Neuronal stem cell (in vitro differentiated cells): ENCODE results near the gene NPSR1.
"Not testable (repeated sequence)": the region's sequence is repeated elsewhere in the genome, so short reads cannot be mapped to it uniquely, and the experiment has no call there.

ENCODE experiments used
- DNase-seq: peaks from one replicate; pipeline ENCODE4 v3.0.0-alpha.2; 2013; ENCODE audit warnings: low spot score
- H2AFZ ChIP-seq: one replicate; pipeline ENCODE4 v1.6.1; 2013; ENCODE audit warnings: mild to moderate bottlenecking, low read length, inconsistent platforms
- H2AK5ac ChIP-seq: 2 replicates; pipeline ENCODE4 v1.6.1; 2013; ENCODE audit warnings: low read depth, mild to moderate bottlenecking, inconsistent platforms, low read length, moderate library complexity, mixed read lengths
- H2BK120ac ChIP-seq: 2 replicates; pipeline ENCODE4 v1.6.1; 2013; ENCODE audit warnings: low read depth, mild to moderate bottlenecking, inconsistent platforms, low read length, moderate library complexity, mixed read lengths
- H2BK12ac ChIP-seq: one replicate; pipeline ENCODE4 v1.6.1; 2013; ENCODE audit warnings: low read length, inconsistent platforms
- H2BK15ac ChIP-seq: 2 replicates; pipeline ENCODE4 v1.6.1; 2013; ENCODE audit warnings: mild to moderate bottlenecking, low read length, inconsistent platforms, mixed read lengths
- H2BK5ac ChIP-seq: one replicate; pipeline ENCODE4 v1.6.1; 2013; ENCODE audit warnings: inconsistent platforms, mild to moderate bottlenecking, low read length, moderate library complexity
- H3K14ac ChIP-seq: one replicate; pipeline ENCODE4 v1.6.1; 2013; ENCODE audit warnings: low read length, inconsistent platforms
- H3K18ac ChIP-seq: 2 replicates; pipeline ENCODE4 v1.6.1; 2013; ENCODE audit warnings: low read length, inconsistent platforms
- H3K23ac ChIP-seq: 2 replicates; pipeline ENCODE4 v1.6.1; 2013; ENCODE audit warnings: low read depth, mild to moderate bottlenecking, mixed read lengths, low read length, inconsistent platforms; ENCODE audit not compliant: poor library complexity
- H3K27ac ChIP-seq: replicated peaks from 3 replicates; pipeline ENCODE4 v1.5.1; 2013; ENCODE audit warnings: low read length, inconsistent platforms
- H3K27me3 ChIP-seq, 3 experiments: 2 replicates each; pipeline ENCODE4 v1.6.1; 2013; ENCODE audit warnings: low read length in 3 of 3, mild to moderate bottlenecking in 2 of 3, inconsistent platforms in 1 of 3, low read depth in 1 of 3, mixed read lengths in 1 of 3, moderate library complexity in 1 of 3; ENCODE audit not compliant: control insufficient read depth in 3 of 3, insufficient read depth in 3 of 3
- H3K36me3 ChIP-seq, 2 donors: replicated peaks in 1 of 2; 2 replicates each; pipeline ENCODE4 v1.6.1; 2013; ENCODE audit warnings: low read length in 2 of 2; ENCODE audit not compliant: control insufficient read depth in 2 of 2, insufficient read depth in 2 of 2
- H3K4ac ChIP-seq: 2 replicates; pipeline ENCODE4 v1.6.1; 2013; ENCODE audit warnings: inconsistent platforms, mild to moderate bottlenecking, low read length, moderate library complexity
- H3K4me1 ChIP-seq, 2 donors: 1 replicate in 1 of 2; 2 replicates in 1 of 2; pipeline ENCODE4 v1.6.1; 2013; ENCODE audit warnings: low read length in 2 of 2, low read depth in 1 of 2; ENCODE audit not compliant: control insufficient read depth in 2 of 2, insufficient read depth in 1 of 2
- H3K4me2 ChIP-seq: one replicate; pipeline ENCODE4 v1.6.1; 2013; ENCODE audit warnings: mild to moderate bottlenecking, low read length, inconsistent platforms; ENCODE audit not compliant: insufficient read depth, poor library complexity, severe bottlenecking
- H3K4me3 ChIP-seq, 2 donors: 2 replicates each; pipeline ENCODE4 v1.5.1; 2013; ENCODE audit warnings: low read length in 2 of 2, mild to moderate bottlenecking in 2 of 2, inconsistent platforms in 1 of 2, moderate library complexity in 1 of 2
- H3K79me1 ChIP-seq: one replicate; pipeline ENCODE4 v1.6.1; 2013; ENCODE audit warnings: low read depth, mild to moderate bottlenecking, inconsistent platforms, low read length, moderate library complexity
- H3K9ac ChIP-seq: one replicate; pipeline ENCODE4 v1.6.1; 2013; ENCODE audit warnings: mild to moderate bottlenecking, low read depth, low read length, inconsistent platforms; ENCODE audit not compliant: poor library complexity
- H3K9me3 ChIP-seq, 2 donors: replicated peaks in 1 of 2; 2 replicates each; pipeline versions ENCODE3 to v1.6.1; 2013; ENCODE audit warnings: low read length in 2 of 2, mild to moderate bottlenecking in 2 of 2, inconsistent platforms in 1 of 2, low read depth in 1 of 2, mixed read lengths in 1 of 2, moderate library complexity in 1 of 2; ENCODE audit not compliant: control insufficient read depth in 2 of 2, insufficient read depth in 1 of 2
- H4K8ac ChIP-seq: one replicate; pipeline ENCODE4 v1.6.1; 2013; ENCODE audit warnings: low read depth, mild to moderate bottlenecking, inconsistent platforms, low read length, moderate library complexity
- H4K91ac ChIP-seq: one replicate; pipeline ENCODE4 v1.6.1; 2013; ENCODE audit warnings: low read length, low read depth, mild to moderate bottlenecking, inconsistent platforms; ENCODE audit not compliant: poor library complexity
- WGBS, 2 donors: extraction: QIAGEN DNeasy Blood & Tissue Kit; methylation state at CpG; one replicate each; pipeline ENCODE4 v1.1.7; 2013; ENCODE audit warnings: missing lambda C conversion rate in 2 of 2, mixed read lengths in 1 of 2; ENCODE audit not compliant: insufficient read length in 2 of 2, insufficient replicate concordance in 1 of 2; ENCODE audit errors: extremely low coverage in 2 of 2; 5-methylcytosine and 5-hydroxymethylcytosine counted together

NPSR1 gene

GRCh38 chr7:34622771-34623250 is 35.2 kb upstream of the NPSR1 start:
- no peak overlapping the region for H2AK5ac ChIP-seq
- H3K36me3 ChIP-seq = no peaks in the 10 kb centered on the region
- H2BK120ac ChIP-seq = no peak overlapping the region
- no peaks in the 10 kb centered on the region for H3K27me3 ChIP-seq
- no peak overlapping the region for H2BK5ac ChIP-seq
- no peaks in the 10 kb centered on the region for H3K9me3 ChIP-seq
- H2AFZ ChIP-seq = peak overlapping the region; percentile 8
- no peaks in the 10 kb centered on the region for H3K79me1 ChIP-seq
- H3K4me2 ChIP-seq = no peak overlapping the region
- H3K27ac ChIP-seq = no peak overlapping the region
- DNase-seq = no peak
- H3K14ac ChIP-seq = no peak overlapping the region
- H3K9ac ChIP-seq = no peak overlapping the region
- no peak overlapping the region for H4K91ac ChIP-seq
- H4K8ac ChIP-seq = no peak overlapping the region
- peaks cover 11 to 18% of the 10 kb centered on the region in 2 donors for H3K4me1 ChIP-seq
- H3K4ac ChIP-seq = no peak overlapping the region
- WGBS, 2 donors = no CpG with 5 or more reads among the region's 4 CpGs
- no peak overlapping the region for H3K23ac ChIP-seq
- no peak overlapping the region for H2BK12ac ChIP-seq
- H2BK15ac ChIP-seq = no peak overlapping the region
- no peak overlapping the region for H3K4me3 ChIP-seq
- no peak overlapping the region for H3K18ac ChIP-seq

DNA sequence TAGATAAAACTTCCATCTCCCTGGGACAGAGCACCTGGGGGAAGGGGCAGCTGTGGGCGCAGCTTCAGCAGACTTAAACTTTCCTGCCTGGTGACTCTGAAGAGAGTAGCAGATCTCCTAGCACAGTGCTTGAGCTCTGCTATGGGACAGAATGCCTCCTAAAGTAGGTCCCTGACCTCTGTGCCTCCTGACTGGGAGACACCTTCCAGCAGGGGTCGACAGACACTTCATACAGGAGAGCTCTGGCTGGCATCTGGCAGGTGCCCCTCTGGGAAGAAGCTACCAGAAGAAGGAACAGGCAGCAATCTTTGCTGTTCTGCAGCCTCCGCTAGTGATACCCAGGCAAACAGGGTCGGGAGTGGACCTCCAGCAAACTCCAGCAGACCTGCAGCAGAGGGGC is 29.4 kb upstream of the NPSR1 start:
- H3K4me1 ChIP-seq, H4K91ac ChIP-seq: not testable (repeated sequence)
- no CpG with 5 or more reads among the region's 4 CpGs for WGBS, 2 donors

GRCh38 chr7:34652809-34653208 is 5.2 kb upstream of the NPSR1 start:
- Histone ChIP-seq H3K4me2 (no peak overlapping the region), H2AK5ac (no peak overlapping the region), H3K9me3 (no peaks in the 10 kb centered on the region), H3K14ac (no peak overlapping the region), H2BK5ac (no peak overlapping the region), H3K18ac (no peak overlapping the region), H3K27me3 (no peaks in the 10 kb centered on the region), H3K4me3 (no peak overlapping the region), H4K91ac (no peak overlapping the region), H4K8ac (no peak overlapping the region), H3K27ac (no peak overlapping the region), H3K36me3 (no peaks in the 10 kb centered on the region), H3K23ac (no peak overlapping the region), H3K4me1 (peaks cover 0 to 4% of the 10 kb centered on the region in 2 donors), H2BK12ac (no peak overlapping the region), H2AFZ (no peak overlapping the region), H3K4ac (no peak overlapping the region), H2BK15ac (no peak overlapping the region), H2BK120ac (no peak overlapping the region), H3K79me1 (no peaks in the 10 kb centered on the region), H3K9ac (no peak overlapping the region)
- DNase-seq = no peak
- no CpG with 5 or more reads among the region's 4 CpGs for WGBS, 2 donors

More for the DNA sequence above, 29.4 kb upstream of the NPSR1 start:
- not testable (repeated sequence) for H2BK5ac ChIP-seq, H3K27me3 ChIP-seq, H4K8ac ChIP-seq, H2AK5ac ChIP-seq, H3K4me3 ChIP-seq, H3K9ac ChIP-seq, H3K36me3 ChIP-seq, H2BK12ac ChIP-seq, H3K9me3 ChIP-seq, H3K18ac ChIP-seq, H3K4me2 ChIP-seq, H3K79me1 ChIP-seq, H3K23ac ChIP-seq, H2BK15ac ChIP-seq, H3K4ac ChIP-seq, H3K14ac ChIP-seq, H3K27ac ChIP-seq, H2BK120ac ChIP-seq, DNase-seq, H2AFZ ChIP-seq

GRCh38 chr7:34653787-34654186 is 4.2 kb upstream of the NPSR1 start:
- Histone ChIP-seq H4K8ac (no peak overlapping the region), H3K9ac (no peak overlapping the region), H2BK120ac (no peak overlapping the region), H3K4me3 (no peak overlapping the region), H3K79me1 (no peaks in the 10 kb centered on the region), H2AFZ (no peak overlapping the region), H3K27ac (no peak overlapping the region), H3K4me1 (peaks cover 0 to 7% of the 10 kb centered on the region in 2 donors), H3K18ac (no peak overlapping the region), H2AK5ac (no peak overlapping the region), H3K23ac (no peak overlapping the region), H3K27me3 (no peaks in the 10 kb centered on the region), H2BK15ac (no peak overlapping the region), H3K9me3 (no peaks in the 10 kb centered on the region), H4K91ac (no peak overlapping the region), H3K14ac (no peak overlapping the region), H3K36me3 (no peaks in the 10 kb centered on the region), H2BK5ac (no peak overlapping the region), H3K4ac (no peak overlapping the region), H3K4me2 (no peak overlapping the region), H2BK12ac (no peak overlapping the region)
- WGBS, 2 donors = no CpG with 5 or more reads among the region's 1 CpG
- no peak for DNase-seq
